Mammary epithelial cell (primary cell): ENCODE measurements around the gene BTBD7.

Source experiments
- EZH2 ChIP-seq: IDR thresholded peaks from 2 replicates; pipeline ENCODE4 v1.6.1; 2012; ENCODE audit warnings: low read length, inconsistent platforms, borderline replicate concordance
- TF ChIP-seq, protein P1 (sequence below), 2 donors: IDR thresholded peaks in 1 of 2; conservative IDR thresholded peaks in 1 of 2; 2 replicates each; pipeline ENCODE4 v1.5.1; 2011 to 2012; ENCODE audit warnings: inconsistent platforms in 2 of 2, low read length in 2 of 2, mild to moderate bottlenecking in 2 of 2, control low read depth in 1 of 2, low read depth in 1 of 2; ENCODE audit not compliant: insufficient read depth in 1 of 2; ENCODE audit errors: extremely low read depth in 1 of 2

DNA sequence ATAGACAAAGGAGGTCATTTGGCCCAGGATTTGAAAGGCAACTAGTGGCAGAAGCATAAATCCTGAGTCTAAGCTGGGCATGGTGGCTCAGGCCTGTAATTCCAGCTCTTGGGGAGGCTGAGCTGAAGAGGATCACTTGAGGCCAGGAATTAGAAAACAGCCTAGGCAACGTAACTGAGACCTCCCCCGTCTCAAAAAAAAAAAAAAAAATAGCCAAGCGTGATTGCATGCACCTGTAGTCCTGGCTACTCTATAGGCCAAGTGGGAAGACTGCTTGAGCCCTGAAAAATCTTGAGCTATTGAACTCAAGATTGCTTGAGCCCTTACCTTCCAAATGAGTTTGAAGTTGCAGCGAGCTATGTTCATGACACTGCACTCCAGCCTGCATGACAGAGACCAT lies 133.8 kb downstream of the BTBD7 start:
- TF ChIP-seq, protein P1, sequence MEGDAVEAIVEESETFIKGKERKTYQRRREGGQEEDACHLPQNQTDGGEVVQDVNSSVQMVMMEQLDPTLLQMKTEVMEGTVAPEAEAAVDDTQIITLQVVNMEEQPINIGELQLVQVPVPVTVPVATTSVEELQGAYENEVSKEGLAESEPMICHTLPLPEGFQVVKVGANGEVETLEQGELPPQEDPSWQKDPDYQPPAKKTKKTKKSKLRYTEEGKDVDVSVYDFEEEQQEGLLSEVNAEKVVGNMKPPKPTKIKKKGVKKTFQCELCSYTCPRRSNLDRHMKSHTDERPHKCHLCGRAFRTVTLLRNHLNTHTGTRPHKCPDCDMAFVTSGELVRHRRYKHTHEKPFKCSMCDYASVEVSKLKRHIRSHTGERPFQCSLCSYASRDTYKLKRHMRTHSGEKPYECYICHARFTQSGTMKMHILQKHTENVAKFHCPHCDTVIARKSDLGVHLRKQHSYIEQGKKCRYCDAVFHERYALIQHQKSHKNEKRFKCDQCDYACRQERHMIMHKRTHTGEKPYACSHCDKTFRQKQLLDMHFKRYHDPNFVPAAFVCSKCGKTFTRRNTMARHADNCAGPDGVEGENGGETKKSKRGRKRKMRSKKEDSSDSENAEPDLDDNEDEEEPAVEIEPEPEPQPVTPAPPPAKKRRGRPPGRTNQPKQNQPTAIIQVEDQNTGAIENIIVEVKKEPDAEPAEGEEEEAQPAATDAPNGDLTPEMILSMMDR (conservative IDR thresholded peaks at IDR 0.05 in 1 of 2, IDR thresholded peaks at IDR 0.05 in 1 of 2; ENCODE audit: extremely low read depth in 1 of 2, insufficient read depth in 1 of 2, low read depth in 1 of 2, low read length in 2 of 2), result no peak
- TF ChIP-seq EZH2, result no peak
